ENCODE measurements around the gene PBX3. TPM values are rescaled to one million over a fixed set of nuclear protein-coding genes. Genes with fewer than 3 reads are reported as not detected.

Gene PBX3
- 7.7 and 12.4 TPM in 2 replicates for total RNA-seq (2022)
- percentile 53 among the genes with signal in this experiment for Bru-seq, nascent RNA
- BruChase-seq, experiment 1, labeled RNA remaining after a 2-hour chase = percentile 58 among the genes with signal in this experiment
- percentile 50 among the genes with signal in this experiment for BruChase-seq, experiment 2, labeled RNA remaining after a 6-hour chase
- long read RNA-seq, partial matches to known transcripts = 0 of 5 reads
- long read RNA-seq, other reads (novel, unspliced or antisense) = 3 of 5 reads

- DNase-seq = peak; percentile 44 to 63
Measured at GRCh38 chr9:125747053-125747764, at the start of gene PBX3. Gene PBX3 (plus strand): TSS chr9:125747373.

GRCh38 chr9:125699870-125700269, 47.3 kb upstream of the PBX3 start:
- Histone ChIP-seq H3K9me3 (no peaks in the 10 kb centered on the region), H3K36me3 (ENCODE audit: control insufficient read depth, insufficient read depth, low read length) (no peaks in the 10 kb centered on the region), H3K4me3 (ENCODE audit: low read depth, low read length) (no peak overlapping the region), H3K27me3 (replicated peaks; ENCODE audit: control insufficient read depth, insufficient read depth, low read length) (no peaks in the 10 kb centered on the region), H3K4me1 (no peaks in the 10 kb centered on the region; the same call in 1 of the 2 replicates)
- ChIA-PET CTCF (no interaction called here), POLR2A (no interaction called here)
- H3K4me3 Mint-ChIP-seq (ENCODE audit: unreplicated experiment) = no peak overlapping the region
- H3K27ac Mint-ChIP-seq (ENCODE audit: unreplicated experiment) = no peak overlapping the region
- intact Hi-C loops (cut with micrococcal nuclease; ENCODE audit: unreplicated experiment) = no loop called here
- no TSS peak for BruUV-seq (replicated peaks)
- H3K27me3 Mint-ChIP-seq (ENCODE audit: insufficient read depth, unreplicated experiment) = no peaks in the 10 kb centered on the region
- H3K9me3 Mint-ChIP-seq (ENCODE audit: unreplicated experiment) = no peaks in the 10 kb centered on the region
- H3K36me3 Mint-ChIP-seq (ENCODE audit: insufficient read depth, unreplicated experiment) = no peaks in the 10 kb centered on the region
- TF ChIP-seq CTCF (IDR thresholded peaks at IDR 0.05; ENCODE audit: insufficient read depth in 1 of 2, low read depth in 1 of 2, low read length in 1 of 2, severe bottlenecking in 1 of 2, unreplicated experiment in 1 of 2) = no peak
- no peak for DNase-seq
- no peaks in the 10 kb centered on the region for H3K4me1 Mint-ChIP-seq (ENCODE audit: low read depth, unreplicated experiment)

More at GRCh38 chr9:125747053-125747764, at the start of gene PBX3:
- peaks cover 32% of the 10 kb centered on the region for H3K4me1 Mint-ChIP-seq (ENCODE audit: low read depth, unreplicated experiment)
- H3K4me3 Mint-ChIP-seq (ENCODE audit: unreplicated experiment) = peak within 1 kb of the TSS; percentile 93
- Histone ChIP-seq H3K27me3 (replicated peaks; ENCODE audit: control insufficient read depth, insufficient read depth, low read length) (no peaks in the 10 kb centered on the region), H3K4me3 (ENCODE audit: low read depth, low read length) (peak within 1 kb of the TSS; percentile 88), H3K36me3 (ENCODE audit: control insufficient read depth, insufficient read depth, low read length) (no peaks in the 10 kb centered on the region), H3K9me3 (no peaks in the 10 kb centered on the region), H3K4me1 (peaks cover 16% of the 10 kb centered on the region)
- ChIA-PET POLR2A (no interaction called here), CTCF (no interaction called here)
- TF ChIP-seq CTCF (IDR thresholded peaks at IDR 0.05; ENCODE audit: insufficient read depth in 1 of 2, low read depth in 1 of 2, low read length in 1 of 2, severe bottlenecking in 1 of 2, unreplicated experiment in 1 of 2) = no peak
- no peaks in the 10 kb centered on the region for H3K9me3 Mint-ChIP-seq (ENCODE audit: unreplicated experiment)
- H3K36me3 Mint-ChIP-seq (ENCODE audit: insufficient read depth, unreplicated experiment) = peaks cover 8% of the 10 kb centered on the region
- H3K27ac Mint-ChIP-seq (ENCODE audit: unreplicated experiment) = peak within 1 kb of the TSS; percentile 79
- intact Hi-C loops (cut with micrococcal nuclease; ENCODE audit: unreplicated experiment) = no loop called here
- H3K27me3 Mint-ChIP-seq (ENCODE audit: insufficient read depth, unreplicated experiment) = peaks cover 6% of the 10 kb centered on the region
- no TSS peak for BruUV-seq (replicated peaks)

- H3K36me3 ChIP-seq (ENCODE audit: control insufficient read depth, insufficient read depth, low read length) = no peaks in the 10 kb centered on the region
- no peak overlapping the region for H3K4me3 ChIP-seq (ENCODE audit: low read depth, low read length)
- ChIA-PET POLR2A (no interaction called here), CTCF (no interaction called here)
- no peak overlapping the region for H3K27ac Mint-ChIP-seq (ENCODE audit: unreplicated experiment)
- no peaks in the 10 kb centered on the region for H3K9me3 Mint-ChIP-seq (ENCODE audit: unreplicated experiment)
- intact Hi-C loops (cut with micrococcal nuclease; ENCODE audit: unreplicated experiment) = no loop called here
- H3K4me1 ChIP-seq = peaks cover 2% of the 10 kb centered on the region; the same call in 1 of the 2 replicates
- no peaks in the 10 kb centered on the region for H3K27me3 Mint-ChIP-seq (ENCODE audit: insufficient read depth, unreplicated experiment)
- H3K27me3 ChIP-seq (replicated peaks; ENCODE audit: control insufficient read depth, insufficient read depth, low read length) = no peaks in the 10 kb centered on the region
- no peak for TF ChIP-seq CTCF (IDR thresholded peaks at IDR 0.05; ENCODE audit: insufficient read depth in 1 of 2, low read depth in 1 of 2, low read length in 1 of 2, severe bottlenecking in 1 of 2, unreplicated experiment in 1 of 2)
- no TSS peak for BruUV-seq (replicated peaks)
- H3K36me3 Mint-ChIP-seq (ENCODE audit: insufficient read depth, unreplicated experiment) = no peaks in the 10 kb centered on the region
- no peak for DNase-seq
- H3K4me1 Mint-ChIP-seq (ENCODE audit: low read depth, unreplicated experiment) = peaks cover 5% of the 10 kb centered on the region
- no peaks in the 10 kb centered on the region for H3K9me3 ChIP-seq
- no peak overlapping the region for H3K4me3 Mint-ChIP-seq (ENCODE audit: unreplicated experiment)
Measured at GRCh38 chr9:125700791-125701190, 46.4 kb upstream of the PBX3 start.

Data from Caco-2 (cell line).